IPS-20b (cell line): ENCODE results near the gene CCNY.

ENCODE experiments used
- H3K27ac ChIP-seq: one replicate; pipeline ENCODE4 v1.5.1; 2013; ENCODE audit warnings: low read length
- H3K27me3 ChIP-seq: 2 replicates; pipeline ENCODE4 v1.6.1; 2013; ENCODE audit warnings: mild to moderate bottlenecking, low read length, inconsistent platforms; ENCODE audit not compliant: insufficient read depth
- H3K36me3 ChIP-seq: 2 replicates; pipeline ENCODE4 v1.6.1; 2013; ENCODE audit warnings: low read depth, mild to moderate bottlenecking, inconsistent platforms, low read length, moderate library complexity; ENCODE audit not compliant: insufficient read depth
- H3K4me1 ChIP-seq: 2 replicates; pipeline ENCODE4 v1.6.1; 2013; ENCODE audit warnings: mild to moderate bottlenecking, control low read depth, inconsistent platforms, low read length, moderate library complexity; ENCODE audit not compliant: insufficient read depth
- H3K4me3 ChIP-seq: 2 replicates; pipeline ENCODE4 v1.5.1; 2013; ENCODE audit warnings: mild to moderate bottlenecking, low read length, inconsistent platforms
- H3K9ac ChIP-seq: 2 replicates; pipeline ENCODE4 v1.6.1; 2013; ENCODE audit warnings: low read depth, mild to moderate bottlenecking, inconsistent platforms, low read length, moderate library complexity
- H3K9me3 ChIP-seq: 2 replicates; pipeline ENCODE4 v1.6.1; 2013; ENCODE audit warnings: mild to moderate bottlenecking, low read depth, low read length, inconsistent platforms; ENCODE audit not compliant: insufficient read depth

CCNY gene

GRCh38 chr10:35576730-35577129, 240.4 kb downstream of the CCNY start:
- H3K27me3 ChIP-seq, result no peaks in the 10 kb centered on the region
- peaks cover 5% of the 10 kb centered on the region; the same call in 1 of the 2 replicates for H3K4me1 ChIP-seq
- H3K9ac ChIP-seq, result no peak overlapping the region
- H3K9me3 ChIP-seq, result no peaks in the 10 kb centered on the region
- no peak overlapping the region for H3K4me3 ChIP-seq
- no peaks in the 10 kb centered on the region for H3K36me3 ChIP-seq
- H3K27ac ChIP-seq, result no peak overlapping the region

DNA sequence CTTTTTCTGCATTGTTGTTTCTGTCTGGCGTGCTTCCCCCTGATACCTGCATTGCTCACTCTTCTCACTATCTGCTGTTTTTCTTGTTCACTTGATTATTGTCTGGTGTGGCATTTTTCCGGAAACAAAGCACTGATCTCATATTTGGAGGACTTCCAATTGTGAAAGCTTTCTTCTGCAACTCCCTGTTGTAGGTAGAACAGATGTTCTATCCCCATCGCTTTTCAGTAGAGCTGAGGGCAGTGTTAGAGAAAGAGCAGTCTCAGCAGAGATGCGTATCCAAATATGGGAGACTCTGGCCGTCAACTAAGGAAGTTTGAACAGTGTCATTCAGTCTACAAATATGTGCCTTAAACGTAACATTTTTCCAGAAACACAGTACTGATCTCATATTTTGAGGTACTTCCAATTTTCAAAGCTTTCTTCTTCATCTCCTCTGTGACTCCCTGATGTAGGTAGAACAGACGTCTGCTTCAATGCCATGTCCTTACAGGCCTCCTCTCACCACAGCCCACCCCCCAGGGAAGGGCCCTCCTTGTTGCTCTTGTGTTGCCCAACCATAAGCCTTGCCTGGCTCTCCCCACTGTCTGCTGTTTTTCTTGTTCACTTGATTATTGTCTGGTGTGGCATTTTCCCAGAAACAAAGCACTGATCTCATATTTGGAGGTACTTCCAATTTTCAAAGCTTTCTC, 241.8 kb downstream of the CCNY start:
- Histone ChIP-seq H3K9ac (no peak overlapping the region), H3K4me1 (peaks cover 5% of the 10 kb centered on the region; the same call in 1 of the 2 replicates), H3K36me3 (no peaks in the 10 kb centered on the region)

GRCh38 chr10:35578618-35578956, 242.3 kb downstream of the CCNY start:
- H3K27me3 ChIP-seq, result no peaks in the 10 kb centered on the region
- no peak overlapping the region for H3K4me3 ChIP-seq
- H3K9ac ChIP-seq, result no peak overlapping the region
- no peak overlapping the region for H3K27ac ChIP-seq
- peaks cover 5% of the 10 kb centered on the region; the same call in 1 of the 2 replicates for H3K4me1 ChIP-seq
- H3K36me3 ChIP-seq, result no peaks in the 10 kb centered on the region
- H3K9me3 ChIP-seq, result no peaks in the 10 kb centered on the region

More for the DNA sequence above, 241.8 kb downstream of the CCNY start:
- H3K9me3 ChIP-seq, result no peaks in the 10 kb centered on the region
- no peaks in the 10 kb centered on the region for H3K27me3 ChIP-seq
- H3K27ac ChIP-seq, result no peak overlapping the region
- no peak overlapping the region for H3K4me3 ChIP-seq

DNA sequence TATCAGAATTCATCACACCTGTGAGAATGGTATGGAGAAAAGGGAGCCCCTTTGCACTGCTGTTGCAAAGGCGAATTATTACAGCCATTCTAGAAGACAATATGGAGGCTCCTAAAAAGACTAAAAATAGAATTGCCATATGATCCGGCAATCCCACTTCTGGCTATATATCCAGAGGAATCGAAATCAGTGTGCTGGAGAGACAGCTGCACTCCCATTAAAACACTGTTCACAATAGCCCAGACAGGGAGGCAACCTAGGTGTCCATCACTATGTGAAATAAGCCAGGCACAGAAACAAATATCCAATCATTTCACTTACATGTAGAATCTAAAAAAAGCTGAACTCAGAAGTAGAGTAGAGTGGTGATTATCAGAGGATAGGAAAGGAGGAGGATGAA, 242.8 kb downstream of the CCNY start:
- no peaks in the 10 kb centered on the region for H3K27me3 ChIP-seq
- H3K4me3 ChIP-seq, result no peak overlapping the region
- H3K36me3 ChIP-seq, result no peaks in the 10 kb centered on the region
- no peaks in the 10 kb centered on the region for H3K9me3 ChIP-seq
- 0 out of 2 replicates have a peak, but pooled peaks cover 3% of the 10 kb centered on the region for H3K4me1 ChIP-seq
- H3K27ac ChIP-seq, result no peak overlapping the region
- no peak overlapping the region for H3K9ac ChIP-seq

- Histone ChIP-seq H3K27me3 (no peaks in the 10 kb centered on the region), H3K36me3 (no peaks in the 10 kb centered on the region), H3K9me3 (no peaks in the 10 kb centered on the region), H3K27ac (no peak overlapping the region), H3K4me3 (no peak overlapping the region), H3K4me1 (no peaks in the 10 kb centered on the region), H3K9ac (no peak overlapping the region)
These were observed 243.6 kb downstream of the CCNY start for GRCh38 chr10:35579726-35580422.

DNA sequence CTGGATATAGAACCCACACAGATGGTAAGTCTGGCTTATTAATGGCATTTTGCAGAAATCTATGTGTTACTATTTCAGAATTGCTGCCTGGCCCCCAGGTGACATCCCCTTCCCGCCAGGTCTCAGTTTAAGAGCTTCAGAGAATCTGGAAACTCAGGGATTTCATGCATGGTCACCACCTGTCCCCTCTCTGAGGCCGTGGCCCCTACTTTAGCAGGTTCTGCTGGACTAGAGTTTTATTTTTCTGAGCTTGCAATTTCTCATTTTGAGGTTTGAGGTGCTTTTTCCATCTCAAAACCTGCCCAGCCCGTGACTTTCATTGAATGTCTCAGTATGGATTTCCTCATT, 244.1 kb downstream of the CCNY start:
- H3K4me1 ChIP-seq, result no peaks in the 10 kb centered on the region
- H3K4me3 ChIP-seq, result no peak overlapping the region
- H3K9ac ChIP-seq, result no peak overlapping the region
- H3K9me3 ChIP-seq, result no peaks in the 10 kb centered on the region
- H3K27me3 ChIP-seq, result no peaks in the 10 kb centered on the region
- no peak overlapping the region for H3K27ac ChIP-seq
- no peaks in the 10 kb centered on the region for H3K36me3 ChIP-seq

- H3K9me3 ChIP-seq, result no peaks in the 10 kb centered on the region
- no peak overlapping the region for H3K27ac ChIP-seq
- H3K36me3 ChIP-seq, result no peaks in the 10 kb centered on the region
- H3K4me1 ChIP-seq, result no peaks in the 10 kb centered on the region
- H3K9ac ChIP-seq, result no peak overlapping the region
- no peaks in the 10 kb centered on the region for H3K27me3 ChIP-seq
- H3K4me3 ChIP-seq, result no peak overlapping the region
These were observed 245.3 kb downstream of the CCNY start for GRCh38 chr10:35581655-35582054.

GRCh38 chr10:35584946-35585345, 248.6 kb downstream of the CCNY start:
- no peak overlapping the region for H3K4me3 ChIP-seq
- no peaks in the 10 kb centered on the region for H3K9me3 ChIP-seq
- no peak overlapping the region for H3K27ac ChIP-seq
- H3K9ac ChIP-seq, result no peak overlapping the region
- no peaks in the 10 kb centered on the region for H3K4me1 ChIP-seq
- H3K27me3 ChIP-seq, result no peaks in the 10 kb centered on the region
- no peaks in the 10 kb centered on the region for H3K36me3 ChIP-seq

- H3K9ac ChIP-seq, result no peak overlapping the region
- H3K4me3 ChIP-seq, result no peak overlapping the region
- no peak overlapping the region for H3K27ac ChIP-seq
- H3K36me3 ChIP-seq, result no peaks in the 10 kb centered on the region
- H3K9me3 ChIP-seq, result no peaks in the 10 kb centered on the region
- H3K27me3 ChIP-seq, result no peaks in the 10 kb centered on the region
- no peaks in the 10 kb centered on the region for H3K4me1 ChIP-seq
These were observed 249.0 kb downstream of the CCNY start for GRCh38 chr10:35585356-35585755.

GRCh38 chr10:35585903-35586535, 249.7 kb downstream of the CCNY start:
- H3K9ac ChIP-seq, result no peak overlapping the region
- H3K36me3 ChIP-seq, result no peaks in the 10 kb centered on the region
- no peaks in the 10 kb centered on the region for H3K27me3 ChIP-seq
- H3K9me3 ChIP-seq, result no peaks in the 10 kb centered on the region
- H3K4me1 ChIP-seq, result no peaks in the 10 kb centered on the region
- H3K27ac ChIP-seq, result no peak overlapping the region
- H3K4me3 ChIP-seq, result no peak overlapping the region

- H3K4me1 ChIP-seq, result peaks cover 9% of the 10 kb centered on the region; the same call in 1 of the 2 replicates
- H3K27me3 ChIP-seq, result no peaks in the 10 kb centered on the region
- no peaks in the 10 kb centered on the region for H3K36me3 ChIP-seq
- H3K9ac ChIP-seq, result no peak overlapping the region
- H3K27ac ChIP-seq, result no peak overlapping the region
- H3K9me3 ChIP-seq, result peaks cover 6% of the 10 kb centered on the region
- H3K4me3 ChIP-seq, result no peak overlapping the region
These were observed 252.5 kb downstream of the CCNY start for GRCh38 chr10:35588836-35589235.

- Histone ChIP-seq H3K4me3 (no peak overlapping the region), H3K9me3 (peaks cover 6% of the 10 kb centered on the region), H3K4me1 (peaks cover 19% of the 10 kb centered on the region), H3K9ac (no peak overlapping the region), H3K27me3 (no peaks in the 10 kb centered on the region), H3K36me3 (no peaks in the 10 kb centered on the region), H3K27ac (no peak overlapping the region)
These were observed 256.1 kb downstream of the CCNY start for GRCh38 chr10:35592441-35592840.
